Stimulated activated CD4-positive, alpha-beta T cell treated with anti-CD3 and anti-CD28 coated beads, Interleukin-1b, Interleukin-23, amount 100 ng/mL, for 48 hours (primary cell): ENCODE data around the gene CSAD.

ENCODE experiments used
- DNase-seq: peaks from one replicate; pipeline ENCODE4 v3.0.0-alpha.2; 2020

The CSAD gene, protein sequence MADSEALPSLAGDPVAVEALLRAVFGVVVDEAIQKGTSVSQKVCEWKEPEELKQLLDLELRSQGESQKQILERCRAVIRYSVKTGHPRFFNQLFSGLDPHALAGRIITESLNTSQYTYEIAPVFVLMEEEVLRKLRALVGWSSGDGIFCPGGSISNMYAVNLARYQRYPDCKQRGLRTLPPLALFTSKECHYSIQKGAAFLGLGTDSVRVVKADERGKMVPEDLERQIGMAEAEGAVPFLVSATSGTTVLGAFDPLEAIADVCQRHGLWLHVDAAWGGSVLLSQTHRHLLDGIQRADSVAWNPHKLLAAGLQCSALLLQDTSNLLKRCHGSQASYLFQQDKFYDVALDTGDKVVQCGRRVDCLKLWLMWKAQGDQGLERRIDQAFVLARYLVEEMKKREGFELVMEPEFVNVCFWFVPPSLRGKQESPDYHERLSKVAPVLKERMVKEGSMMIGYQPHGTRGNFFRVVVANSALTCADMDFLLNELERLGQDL

DNA sequence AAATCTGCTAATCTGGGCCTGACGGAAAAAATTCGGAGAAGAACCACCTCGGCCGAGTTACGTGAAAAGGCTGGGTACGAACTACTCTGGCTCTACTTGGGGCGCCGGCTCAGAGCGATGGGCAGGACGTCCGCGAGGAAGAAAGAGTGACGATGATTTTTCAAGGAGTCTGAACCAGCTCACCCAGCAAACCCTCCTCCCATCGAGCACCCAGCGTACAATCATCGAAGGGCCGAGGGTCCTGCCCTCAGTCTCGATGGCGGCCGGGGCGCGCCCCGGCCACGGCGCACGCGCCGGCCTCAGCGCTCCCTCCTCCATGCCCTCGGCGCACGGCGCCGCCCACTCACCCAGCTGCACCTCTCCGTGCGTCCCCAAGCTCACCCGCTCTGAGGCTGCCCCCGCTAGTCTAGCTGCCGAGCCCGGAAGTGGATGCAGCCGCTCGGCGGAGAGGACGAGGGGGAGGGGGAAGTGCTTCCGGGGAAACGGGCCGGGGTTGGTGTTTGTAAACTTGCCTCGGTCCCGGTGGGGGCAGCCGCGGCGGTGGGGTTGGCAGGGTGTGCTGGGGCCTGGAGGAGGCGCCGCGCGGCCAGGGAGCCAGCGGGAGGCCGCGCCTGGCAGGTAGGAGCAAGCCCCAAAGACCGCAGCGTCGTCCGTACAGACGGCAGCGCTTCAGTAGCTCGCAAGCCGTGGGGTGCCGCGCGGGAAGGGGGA lies at the start of gene CSAD, which contains the start of gene ZNF740:
CSAD (minus strand) TSS at position 706 of the 711 bp plus-strand sequence. CDS start 7,455 bp downstream, outside the sequence.
ZNF740 (plus strand) TSS at position 503 of the 711 bp plus-strand sequence. CDS start 1,262 bp downstream, outside the sequence.
- peak; percentile 99 for DNase-seq

DNA sequence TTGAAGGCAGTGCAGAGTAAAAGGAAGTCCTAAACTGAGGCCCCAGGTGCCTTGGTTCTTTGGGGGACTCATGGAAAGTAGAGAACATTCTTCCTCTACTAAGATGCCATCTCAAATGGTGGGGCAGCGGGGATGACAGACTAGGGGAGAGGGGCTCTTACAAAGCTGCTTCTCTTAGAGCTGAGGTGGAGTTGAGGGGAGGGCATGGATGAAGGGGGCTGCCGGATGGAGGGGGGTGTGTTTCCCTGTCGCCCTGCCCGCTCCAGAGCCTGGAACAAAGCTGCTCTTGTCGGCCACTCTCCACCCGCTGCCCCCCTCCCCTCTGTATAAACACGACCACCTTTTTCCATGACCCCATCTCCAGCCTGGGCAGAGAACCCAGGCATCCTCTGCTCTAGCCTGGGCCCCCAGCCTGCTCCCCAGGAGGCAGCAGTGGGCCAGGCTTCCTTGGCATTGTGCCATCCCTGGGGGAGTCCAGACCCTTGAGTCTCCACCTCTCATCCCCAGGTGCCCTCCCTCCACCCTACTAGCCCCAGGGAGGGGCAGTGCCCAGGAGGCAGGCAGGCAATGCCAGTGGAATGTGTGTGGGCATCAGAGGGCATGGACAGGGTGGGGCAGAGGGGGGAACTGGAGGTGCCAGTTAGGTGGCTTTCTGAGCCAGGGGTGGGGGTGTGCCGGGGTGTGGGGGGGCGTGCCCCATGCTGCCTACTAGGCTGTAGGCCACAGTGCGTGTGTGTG lies 49.6 kb upstream of the CSAD start:
- no peak for DNase-seq

DNA sequence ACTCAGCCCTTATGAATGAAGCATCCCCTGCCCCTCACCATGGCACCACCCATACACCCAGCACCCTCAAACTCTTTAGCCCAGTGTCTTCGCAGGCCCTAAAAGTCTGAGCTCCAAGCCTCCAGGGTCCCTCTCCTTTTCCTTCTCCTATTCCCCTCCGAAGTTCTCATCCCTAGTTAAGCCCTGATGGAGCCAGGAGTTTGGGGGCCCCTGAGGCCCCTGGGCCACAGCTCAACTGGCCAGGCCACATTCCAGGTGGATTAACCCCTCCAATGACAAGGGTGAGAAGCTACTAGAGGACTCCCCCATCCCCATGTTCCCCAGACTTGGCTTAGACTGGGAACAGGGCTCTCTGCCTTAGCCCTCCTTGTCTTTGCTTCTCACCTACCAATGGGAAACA lies 48.7 kb upstream of the CSAD start:
- no peak for DNase-seq

DNA sequence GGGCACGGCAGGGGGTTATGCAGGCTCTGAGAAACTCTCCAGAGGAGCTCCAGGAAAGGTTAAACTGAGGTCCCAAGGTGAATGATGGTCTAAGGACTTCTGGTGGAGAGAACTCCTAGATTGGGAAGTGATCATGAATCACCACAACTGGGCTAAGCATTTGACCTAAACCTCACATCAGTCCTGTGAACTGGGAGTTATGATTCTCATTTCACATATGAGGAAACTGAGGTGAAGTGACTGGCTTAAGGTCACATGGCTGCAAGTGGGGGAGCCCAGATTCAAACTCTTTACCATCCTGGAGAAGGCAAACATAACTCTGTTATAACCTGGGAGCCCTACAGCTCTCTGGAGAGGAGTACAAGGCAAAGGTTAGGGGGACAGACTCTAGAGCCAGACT lies 47.1 kb upstream of the CSAD start:
- no peak for DNase-seq

DNA sequence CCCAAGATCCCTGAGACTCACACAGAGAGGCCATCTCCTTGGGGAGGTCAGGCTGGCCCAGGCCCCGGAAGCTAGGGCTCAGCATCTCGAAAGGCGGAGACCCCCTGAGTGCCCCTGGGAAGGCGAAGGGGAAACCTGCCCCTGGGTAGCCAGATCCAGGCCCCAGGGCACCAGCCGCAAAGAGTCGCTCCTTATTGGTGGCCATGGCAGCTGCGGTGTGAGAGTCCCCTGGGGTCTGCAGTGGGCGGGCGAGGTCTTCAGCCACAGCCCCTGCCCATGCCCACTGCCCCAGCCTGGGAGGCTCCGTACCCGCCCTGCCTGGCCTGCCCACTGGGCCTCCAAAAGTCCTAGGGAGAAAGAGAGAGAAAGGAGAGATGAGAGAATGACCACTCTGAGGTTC lies 46.6 kb upstream of the CSAD start:
- no peak for DNase-seq

DNA sequence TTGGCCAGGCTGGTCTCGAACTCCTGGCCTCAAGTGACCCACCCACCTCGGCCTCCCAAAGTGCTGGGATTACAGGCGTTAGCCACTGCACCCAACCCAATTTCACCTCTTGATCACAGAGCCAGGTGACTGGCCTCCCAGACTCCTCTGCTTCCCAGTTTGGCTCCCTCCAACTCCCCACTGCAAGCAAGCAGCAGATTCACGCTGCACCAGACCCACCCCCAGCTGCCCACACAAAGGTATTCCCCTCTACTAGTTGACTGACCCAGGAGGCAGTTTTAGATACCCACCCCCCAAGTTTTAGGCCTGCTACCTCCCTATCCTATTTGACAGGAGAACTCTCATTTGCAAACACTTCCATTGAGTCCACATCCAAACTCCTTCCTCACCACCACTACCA lies 46.1 kb upstream of the CSAD start:
- no peak for DNase-seq

DNA sequence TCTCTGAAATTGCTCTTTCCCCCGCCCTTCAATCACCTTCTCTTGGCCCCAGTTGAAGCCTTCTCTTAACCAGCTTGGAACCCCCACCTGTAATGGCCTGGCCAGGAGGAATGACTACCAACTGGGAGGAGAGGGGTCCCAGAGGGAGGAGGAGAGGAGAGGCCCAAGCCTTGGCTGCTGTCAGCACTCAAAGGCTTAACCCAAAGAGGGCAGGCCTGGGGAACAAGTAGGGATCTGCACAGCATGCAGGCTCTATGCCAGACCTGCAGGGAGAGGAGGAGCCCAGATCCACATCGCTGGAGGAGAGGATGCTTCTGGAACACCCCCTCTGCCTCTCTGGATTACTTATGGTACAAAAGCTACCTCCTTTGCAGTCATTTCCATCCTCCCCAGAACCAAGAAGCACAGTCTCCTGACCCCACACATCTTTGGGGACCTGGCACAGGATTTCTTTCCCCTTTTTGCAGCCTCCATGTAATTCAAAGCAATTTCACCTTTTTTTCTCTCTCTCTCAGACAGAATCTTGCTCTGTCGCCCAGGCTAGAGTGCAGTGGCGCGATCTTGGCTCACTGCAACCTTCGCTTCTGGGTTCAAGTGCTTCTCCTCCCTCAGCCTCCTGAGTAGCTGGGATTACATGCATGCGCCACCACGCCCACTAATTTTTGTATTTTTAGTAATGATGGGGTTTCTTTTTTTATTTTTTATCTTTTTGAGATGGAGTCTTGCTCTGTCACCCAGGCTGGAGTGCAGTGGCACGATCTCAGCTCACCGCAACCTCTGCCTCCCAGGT lies 45.1 kb upstream of the CSAD start:
- DNase-seq, result no peak

DNA sequence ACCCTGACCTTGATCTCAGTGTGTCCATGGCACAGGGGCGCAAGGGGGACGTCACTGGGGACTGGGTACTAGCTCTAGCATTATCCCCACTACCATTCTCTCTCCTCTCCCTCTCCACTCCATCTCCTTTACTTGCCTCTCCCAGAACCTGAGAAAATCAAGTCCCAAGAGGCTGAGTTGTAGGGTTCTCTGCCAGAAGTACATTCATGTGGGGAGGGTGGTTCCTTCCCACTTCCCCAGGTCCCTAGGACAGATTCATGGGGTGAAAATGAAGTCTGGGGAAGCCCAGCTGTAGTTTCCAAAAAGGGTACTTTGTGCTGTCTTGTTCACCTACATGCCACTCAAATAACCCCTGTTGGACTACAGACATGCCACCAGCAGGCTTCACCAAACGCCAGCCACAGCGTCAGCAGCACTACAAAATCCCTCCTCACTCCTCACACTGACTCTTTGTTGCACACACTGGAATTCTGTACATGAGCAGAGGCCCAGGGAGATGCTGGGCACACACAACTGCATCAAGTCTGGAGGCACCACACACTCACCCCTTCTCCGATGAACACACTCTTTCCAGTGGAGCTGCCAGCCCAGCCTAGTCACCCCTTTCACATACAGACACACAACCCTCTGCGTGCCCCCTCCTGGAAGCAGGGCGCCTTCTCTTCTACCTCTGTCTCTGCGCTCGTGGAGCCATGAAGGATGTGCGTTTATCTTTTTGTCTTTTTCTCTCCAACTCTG lies 44.3 kb upstream of the CSAD start:
- no peak for DNase-seq

DNA sequence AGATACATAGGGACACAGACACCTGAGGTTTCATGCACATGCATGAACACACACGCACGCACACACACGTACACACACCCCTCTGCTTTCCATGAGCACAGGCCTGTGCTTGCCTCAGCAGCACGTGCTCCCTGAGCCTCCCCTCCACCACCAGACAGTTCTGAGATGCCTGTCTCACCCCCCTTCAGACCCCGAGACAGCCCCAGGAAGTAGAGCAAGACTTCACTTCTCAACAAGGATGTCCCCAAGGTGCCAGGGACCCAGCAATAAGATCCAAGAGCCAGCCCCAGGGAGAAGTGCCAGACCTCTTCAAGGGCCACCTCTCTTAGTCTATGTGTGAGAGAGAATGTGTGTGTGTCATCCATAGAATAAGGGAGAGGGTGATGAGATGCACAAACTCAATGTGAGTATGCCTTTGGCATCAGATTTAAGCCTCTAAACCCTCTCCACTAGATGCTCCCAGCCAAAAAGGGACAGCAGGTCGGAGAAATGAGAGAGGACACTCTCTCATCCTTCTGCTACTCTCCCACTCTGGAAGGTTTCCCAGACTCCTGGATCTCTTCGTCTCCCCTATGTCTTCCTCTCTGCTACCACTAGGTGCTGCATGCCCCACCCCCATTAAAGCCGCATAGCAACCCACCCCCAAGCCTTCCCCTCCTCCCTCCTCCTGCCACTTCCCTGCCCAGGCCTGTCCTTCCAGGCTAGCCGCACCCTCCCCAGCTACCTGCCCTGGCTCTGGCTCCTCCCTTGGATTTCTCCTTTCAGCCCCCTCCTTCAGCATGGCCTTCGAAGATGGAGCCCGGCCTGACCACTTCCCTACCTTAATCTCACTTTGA lies 43.6 kb upstream of the CSAD start:
- no peak for DNase-seq

DNA sequence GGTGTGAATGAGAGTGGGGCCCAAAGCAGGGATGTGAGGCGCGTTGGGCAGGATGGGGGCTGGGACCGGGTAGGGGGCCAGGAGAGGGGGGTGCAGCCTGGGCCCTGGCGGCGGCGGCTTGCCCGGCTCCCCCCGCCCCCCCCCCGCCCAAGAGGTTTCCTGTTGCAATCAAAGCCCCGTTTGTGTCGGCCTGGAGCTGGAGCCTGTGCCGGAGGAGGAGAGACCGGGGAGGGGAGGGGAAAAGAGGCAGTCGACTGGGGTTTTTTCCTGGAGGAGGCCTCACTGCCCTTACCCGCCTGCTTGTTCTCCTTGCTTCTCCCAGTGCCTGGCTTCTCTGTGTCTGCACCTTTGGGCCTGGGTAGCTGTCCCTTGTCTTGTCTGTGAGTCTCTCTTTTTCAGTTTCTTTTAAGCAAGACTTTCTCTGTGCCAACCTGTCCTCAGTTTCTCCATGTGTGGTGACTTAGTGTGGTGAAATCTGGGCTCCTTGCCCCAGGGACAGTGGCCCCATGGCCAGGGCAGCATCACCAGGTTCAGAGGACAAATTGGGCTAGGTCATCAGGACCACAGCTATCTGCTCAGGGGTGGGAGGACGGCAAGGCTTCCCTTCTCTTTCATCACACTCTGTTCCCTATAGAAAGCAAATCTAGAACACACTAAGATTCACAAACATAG lies 42.8 kb upstream of the CSAD start:
- DNase-seq, result no peak

DNA sequence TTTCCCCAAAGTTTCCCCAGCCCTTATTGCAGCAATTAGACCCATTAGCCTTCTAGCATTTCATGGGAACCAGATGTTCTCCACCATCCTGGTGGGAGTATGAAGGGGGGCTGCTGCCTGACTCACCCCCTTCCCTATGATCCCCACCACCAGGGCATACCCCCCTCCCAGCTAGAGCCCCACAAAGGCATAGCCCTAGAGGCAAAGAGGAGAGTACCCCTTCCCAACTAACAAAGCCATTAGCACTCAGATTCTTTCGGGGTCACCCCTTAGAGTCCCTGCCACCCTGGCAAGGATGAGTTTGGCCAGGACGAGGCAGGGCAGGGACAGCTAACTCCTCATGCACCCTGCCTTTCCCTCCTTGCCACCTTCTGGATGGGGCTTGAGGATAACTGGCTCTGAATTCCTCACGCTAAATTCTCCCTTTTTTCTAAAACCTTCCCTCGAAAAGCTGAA lies 42.1 kb upstream of the CSAD start:
- no peak for DNase-seq

DNA sequence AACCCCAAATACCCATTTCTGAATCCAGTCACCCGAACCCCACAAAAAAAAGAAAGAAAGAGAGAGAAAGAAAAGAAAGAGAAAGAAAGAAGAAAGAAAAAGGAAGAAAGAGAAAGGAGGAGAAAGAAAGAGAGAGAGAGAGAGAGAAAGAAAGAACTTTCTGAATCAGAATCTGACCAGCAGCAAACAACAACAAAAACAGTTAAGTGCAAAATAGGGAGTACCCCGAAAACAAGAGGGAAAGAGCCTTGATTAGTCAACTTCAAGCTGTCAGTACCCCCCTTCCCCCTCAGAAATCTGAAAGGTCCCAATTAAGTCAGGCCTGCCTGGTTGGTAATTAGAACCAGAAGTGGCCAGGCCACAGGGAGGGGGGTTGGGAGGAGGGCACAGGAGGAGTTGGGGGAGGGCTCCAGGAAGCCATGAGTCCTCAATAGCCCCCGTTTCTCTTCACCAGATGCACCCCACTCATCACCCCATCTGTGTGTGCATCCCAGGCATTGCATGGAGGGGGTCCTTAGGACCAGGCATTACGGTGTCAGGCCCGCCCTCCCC lies 41.5 kb upstream of the CSAD start:
- no peak for DNase-seq

DNA sequence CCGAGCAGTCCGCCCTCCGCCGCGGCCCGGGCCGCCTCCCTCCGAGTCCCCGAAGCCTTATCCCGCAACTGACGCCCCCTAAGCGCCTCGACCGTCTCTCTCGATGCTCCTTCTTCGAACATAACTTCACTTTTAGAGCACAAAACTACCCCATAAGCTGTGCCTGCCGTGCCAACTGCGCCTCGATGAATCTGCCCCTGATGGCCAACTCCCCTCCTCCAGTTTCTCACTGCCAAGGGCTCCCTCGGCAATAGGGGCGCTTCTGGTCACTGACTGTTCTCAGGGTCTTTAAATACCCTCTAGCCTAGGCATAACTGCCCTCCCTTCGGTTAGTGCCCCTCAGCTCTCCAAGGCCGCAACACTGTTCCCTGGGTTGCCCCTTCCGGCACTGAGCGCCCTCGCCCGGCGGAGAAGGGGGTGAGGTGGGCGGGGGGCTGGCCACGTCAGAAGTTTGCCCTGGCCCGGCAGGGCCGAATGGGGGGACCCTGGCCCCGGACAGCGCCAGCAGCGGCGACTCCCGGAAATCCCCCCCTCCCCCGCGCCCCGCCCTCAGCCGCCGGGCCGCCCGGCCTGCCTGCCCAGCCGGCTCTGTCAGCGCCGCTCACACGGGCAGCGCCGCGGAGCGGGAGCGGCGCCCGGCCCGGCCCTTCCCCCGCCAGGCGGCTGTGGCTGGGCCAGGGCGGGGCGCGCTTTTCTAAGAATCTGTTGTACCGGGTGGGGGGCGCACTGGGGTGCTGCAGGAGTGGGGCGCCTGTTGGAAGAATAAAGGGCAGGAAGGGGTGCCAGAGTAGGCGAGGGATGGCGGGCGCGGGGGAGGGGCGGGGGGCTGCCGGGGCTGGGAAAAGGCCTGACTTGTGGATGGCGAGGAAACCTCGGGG lies 40.7 kb upstream of the CSAD start:
- no peak for DNase-seq

DNA sequence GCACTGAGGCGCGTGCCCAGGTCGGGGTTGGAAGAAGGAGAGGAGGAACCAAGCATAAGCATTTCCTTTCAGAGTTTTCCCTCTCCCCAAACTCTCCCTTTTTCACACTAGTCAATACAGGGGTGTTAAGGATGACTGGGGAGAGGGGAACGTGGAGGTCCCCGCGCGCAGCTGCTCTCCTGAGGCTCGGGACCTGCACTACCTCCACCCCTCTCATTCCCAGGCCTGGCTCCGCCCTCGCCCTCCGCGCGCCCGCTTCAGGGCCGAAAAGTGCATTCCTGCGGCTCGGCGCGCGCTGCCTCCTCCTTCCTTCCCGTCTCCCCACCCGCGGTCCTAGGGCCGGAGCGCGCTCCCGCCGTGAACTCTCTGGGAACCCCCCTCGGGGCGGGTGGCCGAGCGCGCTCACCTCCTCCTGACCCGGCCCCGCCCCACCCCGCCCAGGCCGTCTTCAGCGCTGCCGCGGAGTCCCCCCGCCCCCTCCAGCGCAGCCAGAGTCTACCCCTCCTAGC lies 40.0 kb upstream of the CSAD start:
- peak; percentile 82 for DNase-seq

DNA sequence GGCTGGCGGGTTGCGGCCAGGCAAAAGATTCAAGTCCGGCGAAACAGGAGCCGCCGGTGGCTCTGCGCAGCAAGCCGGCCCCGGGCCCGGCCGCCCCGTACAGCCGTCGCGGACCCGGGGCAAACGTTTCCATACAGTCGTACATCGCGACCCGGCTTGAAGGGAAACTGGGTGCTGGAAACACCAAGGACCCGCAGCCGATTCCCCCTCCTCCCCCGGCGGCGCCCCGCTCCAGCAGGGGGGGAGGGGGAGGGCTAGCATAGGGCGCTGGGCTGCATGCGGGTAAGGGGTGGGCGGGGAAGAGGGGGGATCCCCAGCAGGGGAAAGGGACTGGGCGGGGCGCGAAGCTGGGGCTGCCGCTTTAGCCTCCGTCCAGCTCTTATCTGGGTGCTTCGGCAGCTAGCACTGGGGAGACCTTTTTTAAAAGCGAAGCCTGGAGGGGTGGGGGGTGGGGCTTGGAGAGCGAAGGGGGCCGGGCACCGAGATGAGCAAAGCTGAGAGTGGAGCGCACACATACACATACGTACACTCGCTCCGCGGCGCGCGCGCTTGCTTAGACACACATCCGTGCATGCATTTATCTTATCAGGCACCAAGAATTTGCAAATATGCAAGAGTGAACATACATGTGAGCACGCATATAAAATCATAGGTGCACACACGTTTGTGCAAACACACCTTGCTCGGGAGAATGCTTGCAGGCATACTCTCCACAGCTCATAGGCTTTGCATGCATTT lies 39.4 kb upstream of the CSAD start:
- DNase-seq, result peak; percentile 80

DNA sequence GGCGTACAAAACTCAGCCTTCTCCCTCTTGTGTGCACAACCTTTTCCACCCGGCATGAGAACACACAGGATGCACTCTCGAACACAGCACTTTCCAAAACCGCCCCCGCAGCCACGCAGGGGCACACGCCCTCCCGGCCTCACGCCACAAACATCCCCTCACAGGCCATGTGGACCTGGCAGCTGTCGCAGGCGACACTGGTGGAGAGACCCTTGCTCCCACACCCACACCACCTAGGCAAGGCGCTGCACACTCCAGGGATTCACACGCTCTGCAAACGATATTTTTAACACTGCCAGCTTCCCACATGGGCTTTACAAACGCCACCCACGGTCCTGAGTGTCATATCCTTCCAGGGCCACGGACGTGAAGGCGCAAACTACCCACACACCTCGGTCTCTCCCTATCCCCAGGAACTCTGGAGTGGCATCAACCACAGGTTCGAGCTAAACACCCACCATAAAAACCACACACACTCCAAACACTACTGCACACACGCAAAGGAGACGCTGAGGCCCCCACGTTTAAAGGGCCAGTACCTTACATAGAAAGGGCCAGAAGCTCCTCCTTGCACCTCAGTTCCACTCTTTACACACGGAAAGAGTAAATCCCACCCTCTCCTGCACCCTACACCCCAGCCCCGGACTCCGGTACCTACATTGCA lies 38.7 kb upstream of the CSAD start:
- peak; percentile 66 for DNase-seq
